Mammary epithelial cell (primary cell): ENCODE measurements around the gene VSIG10L2.

Experiments used
- EZH2 ChIP-seq: IDR thresholded peaks from 2 replicates; pipeline ENCODE4 v1.6.1; 2012; ENCODE audit warnings: low read length, inconsistent platforms, borderline replicate concordance
- TF ChIP-seq, protein P1 (sequence below), 2 donors: IDR thresholded peaks in 1 of 2; conservative IDR thresholded peaks in 1 of 2; 2 replicates each; pipeline ENCODE4 v1.5.1; 2011 to 2012; ENCODE audit warnings: inconsistent platforms in 2 of 2, low read length in 2 of 2, mild to moderate bottlenecking in 2 of 2, control low read depth in 1 of 2, low read depth in 1 of 2; ENCODE audit not compliant: insufficient read depth in 1 of 2; ENCODE audit errors: extremely low read depth in 1 of 2

DNA sequence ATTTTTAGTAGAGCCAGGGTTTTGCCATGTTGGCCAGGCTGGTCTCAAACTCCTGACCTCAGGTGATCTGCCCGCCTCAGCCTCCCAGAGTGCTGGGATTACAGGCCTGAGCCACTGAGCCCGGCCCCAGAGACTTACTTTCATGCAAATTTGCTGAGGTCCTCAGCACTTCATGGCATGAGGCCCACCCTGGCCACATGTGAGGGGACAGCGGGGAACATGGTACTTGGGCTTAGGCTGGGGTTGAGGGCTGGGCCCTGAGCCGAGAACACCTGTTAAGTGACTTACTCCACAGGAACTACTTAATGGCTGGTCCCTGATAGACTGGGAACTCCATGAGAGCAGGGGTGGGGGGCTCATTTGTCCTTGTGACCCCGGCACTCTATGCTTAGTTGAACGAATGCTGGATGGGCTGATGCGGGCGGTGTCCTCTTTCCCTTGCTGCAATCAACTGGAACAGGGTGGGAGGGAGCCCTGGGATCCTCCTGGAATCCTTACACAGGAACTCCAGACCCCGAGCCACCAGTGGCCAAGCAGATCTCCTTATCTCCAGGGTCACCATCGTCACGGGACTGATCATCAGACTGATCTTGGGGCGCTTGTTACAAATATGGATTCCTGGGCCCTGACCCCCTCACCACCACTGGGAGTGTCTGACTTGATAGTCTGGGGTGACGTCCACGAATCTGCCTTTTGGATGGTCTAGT is 1.0 kb downstream of the VSIG10L2 start:
- TF ChIP-seq, protein P1, sequence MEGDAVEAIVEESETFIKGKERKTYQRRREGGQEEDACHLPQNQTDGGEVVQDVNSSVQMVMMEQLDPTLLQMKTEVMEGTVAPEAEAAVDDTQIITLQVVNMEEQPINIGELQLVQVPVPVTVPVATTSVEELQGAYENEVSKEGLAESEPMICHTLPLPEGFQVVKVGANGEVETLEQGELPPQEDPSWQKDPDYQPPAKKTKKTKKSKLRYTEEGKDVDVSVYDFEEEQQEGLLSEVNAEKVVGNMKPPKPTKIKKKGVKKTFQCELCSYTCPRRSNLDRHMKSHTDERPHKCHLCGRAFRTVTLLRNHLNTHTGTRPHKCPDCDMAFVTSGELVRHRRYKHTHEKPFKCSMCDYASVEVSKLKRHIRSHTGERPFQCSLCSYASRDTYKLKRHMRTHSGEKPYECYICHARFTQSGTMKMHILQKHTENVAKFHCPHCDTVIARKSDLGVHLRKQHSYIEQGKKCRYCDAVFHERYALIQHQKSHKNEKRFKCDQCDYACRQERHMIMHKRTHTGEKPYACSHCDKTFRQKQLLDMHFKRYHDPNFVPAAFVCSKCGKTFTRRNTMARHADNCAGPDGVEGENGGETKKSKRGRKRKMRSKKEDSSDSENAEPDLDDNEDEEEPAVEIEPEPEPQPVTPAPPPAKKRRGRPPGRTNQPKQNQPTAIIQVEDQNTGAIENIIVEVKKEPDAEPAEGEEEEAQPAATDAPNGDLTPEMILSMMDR (conservative IDR thresholded peaks at IDR 0.05 in 1 of 2, IDR thresholded peaks at IDR 0.05 in 1 of 2; ENCODE audit: extremely low read depth in 1 of 2, insufficient read depth in 1 of 2, low read depth in 1 of 2, low read length in 2 of 2) = no peak
- no peak for TF ChIP-seq EZH2
